GM06990 (cell line): Measurements from ENCODE around the gene EXPH5.

Source experiments
- DNase-seq: peaks from one replicate; pipeline ENCODE4 v3.0.0-alpha.2; 2011; ENCODE audit not compliant: insufficient read length; ENCODE audit errors: extremely low read depth
- H3K27me3 ChIP-seq: replicated peaks from 2 replicates; pipeline ENCODE4 v1.6.0; 2011; ENCODE audit warnings: low read length; ENCODE audit not compliant: control insufficient read depth, insufficient read depth
- H3K36me3 ChIP-seq: 2 replicates; pipeline ENCODE4 v1.5.1; 2011; ENCODE audit warnings: low read length; ENCODE audit not compliant: control insufficient read depth, insufficient read depth
- H3K4me3 ChIP-seq: replicated peaks from 2 replicates; pipeline ENCODE4 v1.5.1; 2011; ENCODE audit warnings: low read depth, mild to moderate bottlenecking, control low read depth, low read length
- TF ChIP-seq, protein P1 (sequence below): IDR thresholded peaks from 2 replicates; pipeline ENCODE4 v1.5.1; 2011; ENCODE audit warnings: low read length, control low read depth, mild to moderate bottlenecking, inconsistent platforms; ENCODE audit not compliant: insufficient read depth, poor library complexity, severe bottlenecking

Gene EXPH5

DNA sequence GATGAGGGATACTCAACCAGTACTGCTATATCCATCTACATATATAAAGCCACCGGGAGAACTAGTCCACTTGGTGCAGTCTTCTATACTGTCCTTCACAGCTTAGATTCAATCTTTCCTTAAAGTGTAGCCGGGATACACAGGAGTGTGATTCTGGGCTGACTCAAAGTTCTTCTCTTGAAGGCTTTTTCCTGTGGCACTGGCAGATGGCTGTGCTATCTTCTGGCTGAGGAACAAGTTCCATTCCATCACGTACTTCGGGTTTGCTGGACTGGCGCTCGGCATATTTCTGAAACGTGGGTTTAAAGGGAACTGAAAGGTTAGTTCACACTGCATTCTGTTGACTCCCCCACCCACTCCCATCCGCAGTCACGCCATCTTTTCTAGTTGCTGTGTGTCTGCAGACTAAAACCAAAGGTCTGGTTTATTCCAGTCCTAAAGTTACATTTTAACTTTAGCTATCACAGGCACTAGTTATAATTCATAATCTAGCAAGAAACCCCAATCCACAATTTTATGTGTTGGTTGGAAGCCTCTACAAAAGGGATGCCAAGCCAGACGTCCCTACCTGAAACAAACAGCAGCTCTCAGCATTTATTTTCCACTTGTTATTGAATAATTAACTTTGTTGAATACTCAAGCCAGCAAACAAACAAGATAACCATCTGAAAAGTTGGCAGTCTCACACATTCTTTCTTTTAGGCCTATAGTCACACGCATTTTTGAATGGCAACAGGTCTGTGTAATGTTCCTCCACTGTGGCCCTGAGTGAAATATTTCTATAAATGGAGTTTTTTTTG, 118.7 kb downstream of the EXPH5 start:
- peaks cover 1% of the 10 kb centered on the region; the same call in 1 of the 2 replicates for H3K36me3 ChIP-seq
- H3K4me3 ChIP-seq, result no peak overlapping the region
- no peaks in the 10 kb centered on the region for H3K27me3 ChIP-seq
- DNase-seq, result no peak
- TF ChIP-seq, protein P1, sequence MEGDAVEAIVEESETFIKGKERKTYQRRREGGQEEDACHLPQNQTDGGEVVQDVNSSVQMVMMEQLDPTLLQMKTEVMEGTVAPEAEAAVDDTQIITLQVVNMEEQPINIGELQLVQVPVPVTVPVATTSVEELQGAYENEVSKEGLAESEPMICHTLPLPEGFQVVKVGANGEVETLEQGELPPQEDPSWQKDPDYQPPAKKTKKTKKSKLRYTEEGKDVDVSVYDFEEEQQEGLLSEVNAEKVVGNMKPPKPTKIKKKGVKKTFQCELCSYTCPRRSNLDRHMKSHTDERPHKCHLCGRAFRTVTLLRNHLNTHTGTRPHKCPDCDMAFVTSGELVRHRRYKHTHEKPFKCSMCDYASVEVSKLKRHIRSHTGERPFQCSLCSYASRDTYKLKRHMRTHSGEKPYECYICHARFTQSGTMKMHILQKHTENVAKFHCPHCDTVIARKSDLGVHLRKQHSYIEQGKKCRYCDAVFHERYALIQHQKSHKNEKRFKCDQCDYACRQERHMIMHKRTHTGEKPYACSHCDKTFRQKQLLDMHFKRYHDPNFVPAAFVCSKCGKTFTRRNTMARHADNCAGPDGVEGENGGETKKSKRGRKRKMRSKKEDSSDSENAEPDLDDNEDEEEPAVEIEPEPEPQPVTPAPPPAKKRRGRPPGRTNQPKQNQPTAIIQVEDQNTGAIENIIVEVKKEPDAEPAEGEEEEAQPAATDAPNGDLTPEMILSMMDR, result no peak

- no peak for DNase-seq
- H3K36me3 ChIP-seq, result peaks cover 1% of the 10 kb centered on the region; the same call in 1 of the 2 replicates
- H3K27me3 ChIP-seq, result no peaks in the 10 kb centered on the region
- TF ChIP-seq, protein P1, result no peak
- no peak overlapping the region for H3K4me3 ChIP-seq
Measured at GRCh38 chr11:108472681-108473080, 120.9 kb downstream of the EXPH5 start.

DNA sequence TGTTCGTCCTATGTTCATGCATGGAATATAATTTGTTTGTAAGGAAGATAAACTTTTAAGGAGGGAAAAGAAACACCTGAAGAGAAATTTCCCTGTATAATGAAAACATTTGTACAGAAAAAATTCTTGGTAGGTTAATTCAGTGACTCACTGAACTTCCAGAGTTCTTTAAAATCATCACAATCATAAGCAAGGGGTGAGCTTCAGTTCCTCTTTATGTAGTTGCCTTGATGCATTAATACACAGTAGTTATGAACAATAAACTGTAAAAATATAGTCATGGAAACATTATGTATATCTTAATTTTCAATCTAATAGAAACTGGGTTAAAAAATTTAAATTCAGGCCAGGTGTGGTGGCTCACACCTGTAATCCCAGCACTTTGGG, 125.1 kb downstream of the EXPH5 start:
- TF ChIP-seq, protein P1, result no peak
- H3K27me3 ChIP-seq, result no peaks in the 10 kb centered on the region
- no peak for DNase-seq
- H3K36me3 ChIP-seq, result no peaks in the 10 kb centered on the region
- H3K4me3 ChIP-seq, result no peak overlapping the region

GRCh38 chr11:108467091-108467823, 126.3 kb downstream of the EXPH5 start, which contains the start of gene C11orf65:
Gene C11orf65 (minus strand): TSS chr11:108467529. CDS start chr11:108461559, 5,970 bp downstream.
- peak; percentile 94 for DNase-seq
- no peaks in the 10 kb centered on the region for H3K36me3 ChIP-seq
- no peaks in the 10 kb centered on the region for H3K27me3 ChIP-seq
- H3K4me3 ChIP-seq, result peak within 1 kb of the TSS; percentile 82
- TF ChIP-seq, protein P1, result no peak

- TF ChIP-seq, protein P1, result no peak
- no peak for DNase-seq
- Histone ChIP-seq H3K4me3 (peak overlapping the region; percentile 82), H3K27me3 (no peaks in the 10 kb centered on the region), H3K36me3 (no peaks in the 10 kb centered on the region)
Measured at GRCh38 chr11:108466405-108466804, 127.2 kb downstream of the EXPH5 start.
